H9 (cell line): ENCODE data around the gene FCAMR. TPM values are rescaled to one million over a fixed set of nuclear protein-coding genes. Genes with fewer than 3 reads are reported as not detected.

Experiments used
- DNase-seq: peaks from one replicate; pipeline ENCODE4 v3.0.0-alpha.2; 2017
- H2AFZ ChIP-seq: one replicate; pipeline ENCODE4 v1.6.1; 2013; ENCODE audit warnings: mild to moderate bottlenecking, low read length, control low read depth, moderate library complexity
- H2AK5ac ChIP-seq: 2 replicates; pipeline ENCODE4 v1.6.1; 2013; ENCODE audit warnings: low read length, control low read depth, mixed read lengths; ENCODE audit not compliant: insufficient read length
- H2BK120ac ChIP-seq: one replicate; pipeline ENCODE4 v1.6.1; 2013; ENCODE audit warnings: low read depth, mild to moderate bottlenecking, low read length, control low read depth, inconsistent platforms; ENCODE audit not compliant: poor library complexity, severe bottlenecking
- H2BK12ac ChIP-seq: 2 replicates; pipeline ENCODE4 v1.6.1; 2013; ENCODE audit warnings: low read length, control low read depth, mixed read lengths, low read depth; ENCODE audit not compliant: insufficient read length
- H2BK15ac ChIP-seq: 2 replicates; pipeline ENCODE4 v1.6.1; 2013; ENCODE audit warnings: low read depth, low read length, control low read depth
- H2BK20ac ChIP-seq: one replicate; pipeline ENCODE4 v1.6.1; 2013; ENCODE audit warnings: low read depth, mild to moderate bottlenecking, low read length, control low read depth, inconsistent platforms; ENCODE audit not compliant: poor library complexity, severe bottlenecking
- H2BK5ac ChIP-seq: 2 replicates; pipeline ENCODE4 v1.6.1; 2013; ENCODE audit warnings: low read length, control low read depth, mixed read lengths; ENCODE audit not compliant: insufficient read length
- H3K14ac ChIP-seq: 2 replicates; pipeline ENCODE4 v1.6.1; 2013; ENCODE audit warnings: low read length, control low read depth; ENCODE audit not compliant: insufficient read depth
- H3K18ac ChIP-seq: 2 replicates; pipeline ENCODE4 v1.6.1; 2013; ENCODE audit warnings: low read depth, mild to moderate bottlenecking, mixed read lengths, low read length, control low read depth; ENCODE audit not compliant: insufficient read length
- H3K23ac ChIP-seq: 2 replicates; pipeline ENCODE4 v1.6.1; 2013; ENCODE audit warnings: low read length, control low read depth, mixed read lengths, low read depth; ENCODE audit not compliant: insufficient read length
- H3K23me2 ChIP-seq: 2 replicates; pipeline ENCODE4 v1.6.1; 2013; ENCODE audit warnings: low read depth, mild to moderate bottlenecking, mixed read lengths, low read length, control low read depth; ENCODE audit not compliant: insufficient read length, poor library complexity, severe bottlenecking
- H3K27ac ChIP-seq: 2 replicates; pipeline ENCODE4 v1.5.1; 2013; ENCODE audit warnings: low read length, control low read depth, mixed read lengths, low read depth; ENCODE audit not compliant: insufficient read length
- H3K27me3 ChIP-seq: 2 replicates; pipeline ENCODE4 v1.6.1; 2013; ENCODE audit warnings: low read length, control low read depth, inconsistent platforms; ENCODE audit not compliant: insufficient read depth
- H3K4ac ChIP-seq: 2 replicates; pipeline ENCODE4 v1.6.1; 2013; ENCODE audit warnings: low read depth, mild to moderate bottlenecking, control low read depth, inconsistent platforms, low read length, moderate library complexity
- H3K4me1 ChIP-seq: 2 replicates; pipeline ENCODE4 v1.6.1; 2013; ENCODE audit warnings: low read length, control low read depth, inconsistent platforms; ENCODE audit not compliant: insufficient read depth
- H3K4me2 ChIP-seq: 2 replicates; pipeline ENCODE4 v1.6.1; 2013; ENCODE audit warnings: low read length, control low read depth, mixed read lengths; ENCODE audit not compliant: insufficient read length, insufficient read depth
- H3K56ac ChIP-seq: 2 replicates; pipeline ENCODE4 v1.6.1; 2013; ENCODE audit warnings: low read depth, mild to moderate bottlenecking, mixed read lengths, low read length, control low read depth; ENCODE audit not compliant: insufficient read length
- H3K79me1 ChIP-seq: 2 replicates; pipeline ENCODE4 v1.6.1; 2013; ENCODE audit warnings: low read depth, mild to moderate bottlenecking, moderate library complexity, low read length, control low read depth, inconsistent platforms; ENCODE audit not compliant: insufficient read depth, poor library complexity, severe bottlenecking
- H3K79me2 ChIP-seq: 2 replicates; pipeline ENCODE4 v1.6.1; 2013; ENCODE audit warnings: low read length, control low read depth, inconsistent platforms; ENCODE audit not compliant: insufficient read depth
- H3K9ac ChIP-seq: 2 replicates; pipeline ENCODE4 v1.6.1; 2013; ENCODE audit warnings: low read length, control low read depth, mixed read lengths; ENCODE audit not compliant: insufficient read length; ENCODE audit errors: extremely low read depth
- H3K9me3 ChIP-seq: one replicate; pipeline ENCODE4 v1.6.1; 2013; ENCODE audit warnings: low read depth, low read length, inconsistent platforms; ENCODE audit not compliant: control insufficient read depth
- H3T11ph ChIP-seq: one replicate; pipeline ENCODE4 v1.6.1; 2013; ENCODE audit warnings: mild to moderate bottlenecking, low read length, control low read depth, inconsistent platforms
- H4K20me1 ChIP-seq: one replicate; pipeline ENCODE4 v1.6.1; 2013; ENCODE audit not compliant: control insufficient read depth, insufficient read length, insufficient read depth
- H4K5ac ChIP-seq: 2 replicates; pipeline ENCODE4 v1.6.1; 2013; ENCODE audit warnings: low read depth, mild to moderate bottlenecking, mixed read lengths, low read length, control low read depth; ENCODE audit not compliant: insufficient read length
- H4K8ac ChIP-seq: replicated peaks from 2 replicates; pipeline ENCODE4 v1.6.1; 2013; ENCODE audit warnings: low read length, control low read depth, mixed read lengths, low read depth; ENCODE audit not compliant: insufficient read length
- H4K91ac ChIP-seq: 2 replicates; pipeline ENCODE4 v1.6.1; 2013; ENCODE audit warnings: low read depth, mild to moderate bottlenecking, moderate library complexity, mixed read lengths, low read length, control low read depth; ENCODE audit not compliant: insufficient read length
- H3K27ac Mint-ChIP-seq, 3 experiments: 2 replicates in 2 of 3; 3 replicates in 1 of 3; pipeline ENCODE4 v1.8.0; 2020 to 2021; ENCODE audit warnings: mixed read lengths in 3 of 3, mild to moderate bottlenecking in 1 of 3, moderate library complexity in 1 of 3
- H3K27me3 Mint-ChIP-seq: 2 replicates; pipeline ENCODE4 v1.8.0; 2021; ENCODE audit warnings: low read depth, mild to moderate bottlenecking, moderate library complexity, mixed read lengths
- H3K36me3 Mint-ChIP-seq, 3 experiments: 2 replicates in 2 of 3; 3 replicates in 1 of 3; pipeline ENCODE4 v1.8.0; 2020 to 2021; ENCODE audit warnings: low read depth in 3 of 3, mixed read lengths in 3 of 3; ENCODE audit not compliant: insufficient read depth in 1 of 3
- H3K4me1 Mint-ChIP-seq, 2 experiments: 2 replicates each; pipeline ENCODE4 v1.8.0; 2020; ENCODE audit warnings: mixed read lengths in 2 of 2
- H3K4me3 Mint-ChIP-seq, 2 experiments: 2 replicates in 1 of 2; 3 replicates in 1 of 2; pipeline ENCODE4 v1.8.0; 2020 to 2021; ENCODE audit warnings: mild to moderate bottlenecking in 2 of 2, mixed read lengths in 2 of 2, moderate library complexity in 1 of 2
- H3K9me3 Mint-ChIP-seq, 2 experiments: 2 replicates in 1 of 2; 3 replicates in 1 of 2; pipeline ENCODE4 v1.8.0; 2020; ENCODE audit warnings: mild to moderate bottlenecking in 2 of 2, mixed read lengths in 2 of 2, moderate library complexity in 1 of 2
- CTCF ChIP-seq: fragments of 200-600 bp; sonication (generic); conservative IDR thresholded peaks from 3 replicates; pipeline ENCODE4 v1.8.0; 2021; ENCODE audit warnings: antibody characterized with exemption, mild to moderate bottlenecking
- WGBS: extraction: QIAGEN DNeasy Blood & Tissue Kit; methylation state at CpG from one replicate; pipeline ENCODE4 v1.1.7; 2013; ENCODE audit warnings: missing lambda C conversion rate, low lambda C conversion rate, mixed read lengths; ENCODE audit not compliant: insufficient read length; ENCODE audit errors: extremely low coverage; 5-methylcytosine and 5-hydroxymethylcytosine counted together
- total RNA-seq: library from RNA; stranded (reverse); gene quantifications from 2 replicates; pipeline ENCODE4 v1.2.1, GENCODE V29; 2021

Gene FCAMR
- total RNA-seq, 1 experiment from 2014 or later = not detected

GRCh38 chr1:206960676-206961386 lies 9.4 kb downstream of the FCAMR start:
- no peak overlapping the region for H3K9ac ChIP-seq
- no peak overlapping the region for H2AK5ac ChIP-seq
- Mint-ChIP-seq H3K4me1 (no peaks in the 10 kb centered on the region), H3K4me3 (no peak overlapping the region), H3K27me3 (peaks cover 7% of the 10 kb centered on the region), H3K27ac (no peak overlapping the region), H3K36me3 (no peaks in the 10 kb centered on the region; a peak in 1 of 7 replicates), H3K9me3 (no peaks in the 10 kb centered on the region)
- H3K23ac ChIP-seq = no peak overlapping the region
- no peaks in the 10 kb centered on the region for H3K23me2 ChIP-seq
- no peak overlapping the region for H4K5ac ChIP-seq
- H2BK15ac ChIP-seq = no peak overlapping the region
- no peaks in the 10 kb centered on the region for H3K79me2 ChIP-seq
- no peak overlapping the region for H3K4me2 ChIP-seq
- no peak overlapping the region for H4K91ac ChIP-seq
- H2BK120ac ChIP-seq = no peak overlapping the region
- no peak overlapping the region for H3K14ac ChIP-seq
- no CpG with 5 or more reads among the region's 6 CpGs for WGBS
- no peaks in the 10 kb centered on the region for H4K20me1 ChIP-seq
- no peak for DNase-seq
- no peaks in the 10 kb centered on the region for H3K79me1 ChIP-seq
- H4K8ac ChIP-seq = no peak overlapping the region
- no peak overlapping the region for H2BK5ac ChIP-seq
- no peak overlapping the region for H3K56ac ChIP-seq
- no peak overlapping the region for H3K27ac ChIP-seq
- H2AFZ ChIP-seq = no peak overlapping the region
- no peaks in the 10 kb centered on the region for H3K27me3 ChIP-seq
- H3K9me3 ChIP-seq = no peaks in the 10 kb centered on the region
- no peaks in the 10 kb centered on the region for H3K4me1 ChIP-seq
- TF ChIP-seq CTCF = no peak
- no peak overlapping the region for H3K18ac ChIP-seq
- H3K4ac ChIP-seq = no peak overlapping the region
- no peak overlapping the region for H2BK12ac ChIP-seq
- H2BK20ac ChIP-seq = no peak overlapping the region
- no peak overlapping the region for H3T11ph ChIP-seq
